Measurements from ENCODE around the gene BEND7.

DNA sequence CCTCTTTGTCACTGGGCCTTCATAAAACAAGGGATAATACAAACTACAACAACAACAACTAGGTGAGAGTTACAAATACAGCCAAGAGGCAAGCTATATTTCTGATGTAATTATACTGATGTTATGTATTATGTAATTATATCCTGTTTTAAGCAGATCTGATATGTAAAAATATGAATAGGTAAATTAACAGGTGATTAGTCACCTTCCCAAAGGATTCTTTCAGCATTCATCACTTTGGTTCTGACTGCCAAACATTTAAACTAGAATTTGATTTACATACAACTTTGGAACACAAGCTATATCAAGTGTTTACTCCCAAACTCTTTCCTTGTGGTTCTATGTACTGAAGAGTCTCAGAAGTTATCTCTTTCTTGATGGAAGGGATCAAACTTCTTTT is 53.7 kb downstream of the BEND7 start:
- TF ChIP-seq ESRRA (CRISPR knock-in tag; IDR thresholded peaks at IDR 0.05; ENCODE audit: borderline replicate concordance) (no peak), ZNF219 (CRISPR knock-in tag; IDR thresholded peaks at IDR 0.05; ENCODE audit: borderline replicate concordance) (no peak)
- TF ChIP-seq, protein P1, sequence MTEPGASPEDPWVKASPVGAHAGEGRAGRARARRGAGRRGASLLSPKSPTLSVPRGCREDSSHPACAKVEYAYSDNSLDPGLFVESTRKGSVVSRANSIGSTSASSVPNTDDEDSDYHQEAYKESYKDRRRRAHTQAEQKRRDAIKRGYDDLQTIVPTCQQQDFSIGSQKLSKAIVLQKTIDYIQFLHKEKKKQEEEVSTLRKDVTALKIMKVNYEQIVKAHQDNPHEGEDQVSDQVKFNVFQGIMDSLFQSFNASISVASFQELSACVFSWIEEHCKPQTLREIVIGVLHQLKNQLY (CRISPR knock-in tag; IDR thresholded peaks at IDR 0.05): no peak
- TF ChIP-seq, protein P2, sequence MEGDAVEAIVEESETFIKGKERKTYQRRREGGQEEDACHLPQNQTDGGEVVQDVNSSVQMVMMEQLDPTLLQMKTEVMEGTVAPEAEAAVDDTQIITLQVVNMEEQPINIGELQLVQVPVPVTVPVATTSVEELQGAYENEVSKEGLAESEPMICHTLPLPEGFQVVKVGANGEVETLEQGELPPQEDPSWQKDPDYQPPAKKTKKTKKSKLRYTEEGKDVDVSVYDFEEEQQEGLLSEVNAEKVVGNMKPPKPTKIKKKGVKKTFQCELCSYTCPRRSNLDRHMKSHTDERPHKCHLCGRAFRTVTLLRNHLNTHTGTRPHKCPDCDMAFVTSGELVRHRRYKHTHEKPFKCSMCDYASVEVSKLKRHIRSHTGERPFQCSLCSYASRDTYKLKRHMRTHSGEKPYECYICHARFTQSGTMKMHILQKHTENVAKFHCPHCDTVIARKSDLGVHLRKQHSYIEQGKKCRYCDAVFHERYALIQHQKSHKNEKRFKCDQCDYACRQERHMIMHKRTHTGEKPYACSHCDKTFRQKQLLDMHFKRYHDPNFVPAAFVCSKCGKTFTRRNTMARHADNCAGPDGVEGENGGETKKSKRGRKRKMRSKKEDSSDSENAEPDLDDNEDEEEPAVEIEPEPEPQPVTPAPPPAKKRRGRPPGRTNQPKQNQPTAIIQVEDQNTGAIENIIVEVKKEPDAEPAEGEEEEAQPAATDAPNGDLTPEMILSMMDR (IDR thresholded peaks at IDR 0.05): no peak
- TF ChIP-seq, protein P3, sequence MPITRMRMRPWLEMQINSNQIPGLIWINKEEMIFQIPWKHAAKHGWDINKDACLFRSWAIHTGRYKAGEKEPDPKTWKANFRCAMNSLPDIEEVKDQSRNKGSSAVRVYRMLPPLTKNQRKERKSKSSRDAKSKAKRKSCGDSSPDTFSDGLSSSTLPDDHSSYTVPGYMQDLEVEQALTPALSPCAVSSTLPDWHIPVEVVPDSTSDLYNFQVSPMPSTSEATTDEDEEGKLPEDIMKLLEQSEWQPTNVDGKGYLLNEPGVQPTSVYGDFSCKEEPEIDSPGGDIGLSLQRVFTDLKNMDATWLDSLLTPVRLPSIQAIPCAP (CRISPR knock-in tag; IDR thresholded peaks at IDR 0.05): no peak
- TF ChIP-seq, protein P4, sequence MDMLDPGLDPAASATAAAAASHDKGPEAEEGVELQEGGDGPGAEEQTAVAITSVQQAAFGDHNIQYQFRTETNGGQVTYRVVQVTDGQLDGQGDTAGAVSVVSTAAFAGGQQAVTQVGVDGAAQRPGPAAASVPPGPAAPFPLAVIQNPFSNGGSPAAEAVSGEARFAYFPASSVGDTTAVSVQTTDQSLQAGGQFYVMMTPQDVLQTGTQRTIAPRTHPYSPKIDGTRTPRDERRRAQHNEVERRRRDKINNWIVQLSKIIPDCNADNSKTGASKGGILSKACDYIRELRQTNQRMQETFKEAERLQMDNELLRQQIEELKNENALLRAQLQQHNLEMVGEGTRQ (CRISPR knock-in tag; IDR thresholded peaks at IDR 0.05): no peak
- TF ChIP-seq, protein P5, sequence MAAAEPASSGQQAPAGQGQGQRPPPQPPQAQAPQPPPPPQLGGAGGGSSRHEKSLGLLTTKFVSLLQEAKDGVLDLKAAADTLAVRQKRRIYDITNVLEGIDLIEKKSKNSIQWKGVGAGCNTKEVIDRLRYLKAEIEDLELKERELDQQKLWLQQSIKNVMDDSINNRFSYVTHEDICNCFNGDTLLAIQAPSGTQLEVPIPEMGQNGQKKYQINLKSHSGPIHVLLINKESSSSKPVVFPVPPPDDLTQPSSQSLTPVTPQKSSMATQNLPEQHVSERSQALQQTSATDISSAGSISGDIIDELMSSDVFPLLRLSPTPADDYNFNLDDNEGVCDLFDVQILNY (CRISPR knock-in tag; IDR thresholded peaks at IDR 0.05): no peak
- TF ChIP-seq, protein P6, sequence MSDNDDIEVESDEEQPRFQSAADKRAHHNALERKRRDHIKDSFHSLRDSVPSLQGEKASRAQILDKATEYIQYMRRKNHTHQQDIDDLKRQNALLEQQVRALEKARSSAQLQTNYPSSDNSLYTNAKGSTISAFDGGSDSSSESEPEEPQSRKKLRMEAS (CRISPR knock-in tag; IDR thresholded peaks at IDR 0.05): no peak
- TF ChIP-seq, protein P7, sequence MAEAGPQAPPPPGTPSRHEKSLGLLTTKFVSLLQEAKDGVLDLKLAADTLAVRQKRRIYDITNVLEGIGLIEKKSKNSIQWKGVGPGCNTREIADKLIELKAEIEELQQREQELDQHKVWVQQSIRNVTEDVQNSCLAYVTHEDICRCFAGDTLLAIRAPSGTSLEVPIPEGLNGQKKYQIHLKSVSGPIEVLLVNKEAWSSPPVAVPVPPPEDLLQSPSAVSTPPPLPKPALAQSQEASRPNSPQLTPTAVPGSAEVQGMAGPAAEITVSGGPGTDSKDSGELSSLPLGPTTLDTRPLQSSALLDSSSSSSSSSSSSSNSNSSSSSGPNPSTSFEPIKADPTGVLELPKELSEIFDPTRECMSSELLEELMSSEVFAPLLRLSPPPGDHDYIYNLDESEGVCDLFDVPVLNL (CRISPR knock-in tag; IDR thresholded peaks at IDR 0.05; ENCODE audit: borderline replicate concordance, low read depth): no peak

All from WTC11 (cell line).